Endothelial cell of umbilical vein (primary cell): Measurements from ENCODE around the gene CEBPB. TPM values are rescaled to one million over a fixed set of nuclear protein-coding genes. Genes with fewer than 3 reads are reported as not detected.

ENCODE experiments used
- BruUV-seq: library from RNA; stranded (reverse); fragments of 400-500 nt; replicated peaks from 2 replicates; lab custom pipeline; 2021; lab: Mats Ljungman, UMichigan
- CTCF ChIA-PET: fragments of 300-600, 350-600 bp; sonication (Branson Sonifier 250); formaldehyde crosslinking; loops from one replicate; lab custom pipeline; 2021; ENCODE audit warnings: antibody characterized with exemption, inconsistent platforms; lab: Charles Lee
- POLR2A ChIA-PET: fragments of 300-600, 350-600 bp; sonication (Branson Sonifier 250); formaldehyde crosslinking; loops from one replicate; lab custom pipeline; 2021; ENCODE audit warnings: antibody characterized with exemption, inconsistent platforms; lab: Charles Lee
- DNase-seq: peaks from one replicate; pipeline ENCODE4 v3.0.0-alpha.2; 2011; ENCODE audit warnings: low read depth, low spot score
- FAIRE-seq: peaks from 2 replicates; lab custom pipeline; 2011; peaks lifted over from hg19 to GRCh38; lab: Jason Lieb, UNC
- H2AFZ ChIP-seq: 2 replicates; pipeline ENCODE4 v1.6.0; 2012; ENCODE audit warnings: low read depth, low read length, control low read depth, inconsistent platforms
- H3K27ac ChIP-seq: 2 replicates; pipeline ENCODE4 v1.5.1; 2011; ENCODE audit warnings: low read depth, mild to moderate bottlenecking, control low read depth, low read length, moderate library complexity; ENCODE audit not compliant: insufficient read depth
- H3K27me3 ChIP-seq, 2 experiments: 2 replicates each; pipeline versions ENCODE4 v1.6.0 to v1.6.1; 2011; ENCODE audit warnings: low read length in 2 of 2, mixed read lengths in 1 of 2; ENCODE audit not compliant: control insufficient read depth in 2 of 2, insufficient read depth in 2 of 2
- H3K36me3 ChIP-seq, 2 experiments: 2 replicates in 1 of 2; 3 replicates in 1 of 2; pipeline ENCODE4 v1.5.1; 2011; ENCODE audit warnings: low read length in 2 of 2, mild to moderate bottlenecking in 1 of 2, moderate library complexity in 1 of 2; ENCODE audit not compliant: control insufficient read depth in 2 of 2, insufficient read depth in 2 of 2; ENCODE audit errors: extremely low read depth in 1 of 2
- H3K4me1 ChIP-seq: 3 replicates; pipeline ENCODE4 v1.5.1; 2011; ENCODE audit warnings: mild to moderate bottlenecking, low read length; ENCODE audit not compliant: control insufficient read depth, insufficient read depth; ENCODE audit errors: extremely low read depth
- H3K4me2 ChIP-seq: 2 replicates; pipeline ENCODE4 v1.6.1; 2011; ENCODE audit warnings: low read length, control low read depth, mixed read lengths; ENCODE audit not compliant: insufficient read depth
- H3K4me3 ChIP-seq, 3 experiments: fragments of 200-600 bp in 1 of 3; sonication (generic), shearing (Covaris generic) in 1 of 3; replicated peaks in 1 of 3; 2 replicates each; pipeline ENCODE4 v1.5.1; 2011 to 2016; ENCODE audit warnings: control low read depth in 3 of 3, low read length in 3 of 3, mild to moderate bottlenecking in 2 of 3, inconsistent platforms in 1 of 3, low read depth in 1 of 3, moderate library complexity in 1 of 3; ENCODE audit not compliant: insufficient read depth in 1 of 3
- H3K79me2 ChIP-seq: 2 replicates; pipeline ENCODE4 v1.6.0; 2012; ENCODE audit warnings: low read length, inconsistent platforms; ENCODE audit not compliant: control insufficient read depth, insufficient read depth
- H3K9ac ChIP-seq: replicated peaks from 2 replicates; pipeline ENCODE3; 2011; ENCODE audit warnings: low read length, control low read depth; ENCODE audit not compliant: insufficient read depth; ENCODE audit errors: extremely low read depth
- H3K9me1 ChIP-seq: replicated peaks from 3 replicates; pipeline ENCODE4 v1.6.0; 2011; ENCODE audit warnings: mild to moderate bottlenecking, low read length; ENCODE audit not compliant: control insufficient read depth, insufficient read depth; ENCODE audit errors: extremely low read depth
- H3K9me3 ChIP-seq: replicated peaks from 2 replicates; pipeline ENCODE4 v1.5.1; 2012; ENCODE audit warnings: low read length, inconsistent platforms; ENCODE audit not compliant: control insufficient read depth, insufficient read depth
- H4K20me1 ChIP-seq: replicated peaks from 2 replicates; pipeline ENCODE3; 2011; ENCODE audit warnings: mild to moderate bottlenecking, low read length; ENCODE audit not compliant: control insufficient read depth, insufficient read depth; ENCODE audit errors: extremely low read depth
- CTCF ChIP-seq, 2 donors: IDR thresholded peaks; 1 replicate in 1 of 2; 2 replicates in 1 of 2; pipeline ENCODE4 v1.5.1; 2011; ENCODE audit warnings: low read length in 2 of 2, mild to moderate bottlenecking in 2 of 2, moderate library complexity in 2 of 2, control low read depth in 1 of 2, inconsistent platforms in 1 of 2, low read depth in 1 of 2; ENCODE audit not compliant: insufficient read depth in 1 of 2; ENCODE audit errors: extremely low read depth in 1 of 2
- EZH2 ChIP-seq: IDR thresholded peaks from 2 replicates; pipeline ENCODE4 v1.6.1; 2012; ENCODE audit warnings: borderline replicate concordance, low read depth, mild to moderate bottlenecking, moderate library complexity, low read length, inconsistent platforms; ENCODE audit not compliant: severe bottlenecking
- FOS ChIP-seq: IDR thresholded peaks from 2 replicates; pipeline ENCODE4 v1.6.1; 2011; ENCODE audit warnings: mild to moderate bottlenecking, low read length, moderate library complexity, borderline replicate concordance; ENCODE audit not compliant: insufficient read depth
- GATA2 ChIP-seq: IDR thresholded peaks from 2 replicates; pipeline ENCODE4 v1.7.0; 2011; ENCODE audit warnings: low read depth, mild to moderate bottlenecking, moderate library complexity, mixed read lengths, low read length; ENCODE audit not compliant: insufficient read length, insufficient read depth
- JUN ChIP-seq: IDR thresholded peaks from 2 replicates; pipeline ENCODE4 v1.6.1; 2011; ENCODE audit warnings: borderline replicate concordance, low read depth; ENCODE audit not compliant: insufficient read length, insufficient read depth
- MYC ChIP-seq: IDR thresholded peaks from one replicate; pipeline ENCODE4 v1.6.1; 2011; ENCODE audit warnings: mild to moderate bottlenecking, low read depth, low read length
- POLR2A ChIP-seq: IDR thresholded peaks from 2 replicates; pipeline ENCODE4 v1.6.1; 2012; ENCODE audit warnings: low read depth, mild to moderate bottlenecking, control low read depth, low read length
- POLR2AphosphoS5 ChIP-seq: IDR thresholded peaks from 2 replicates; pipeline ENCODE4 v1.6.1; 2012; ENCODE audit warnings: low read depth, mild to moderate bottlenecking, control low read depth, low read length, moderate library complexity; ENCODE audit not compliant: insufficient read depth
- dilution Hi-C: fragments of 300-500 bp; cut with MboI; formaldehyde crosslinking; loops from one replicate; pipeline ENCODE4 v1.15.0; 2019; ENCODE audit warnings: low sequenced_read_pairs; ENCODE audit not compliant: extremely low pct_ligation_motif_present
- intact Hi-C: fragments of 100-400 bp; cut with micrococcal nuclease; formaldehyde crosslinking; loops from one replicate; pipeline ENCODE4 v1.10.0; 2022
- polyA plus RNA-seq, 4 experiments: library from polyadenylated mRNA; depleted of rRNA in 3 of 4; stranded (reverse) in 3 of 4; unstranded in 1 of 4; fragments of >200 nt; gene quantifications; 2 replicates each; pipeline versions ENCODE4 v1.2.1 to v1.2.3, GENCODE V29; 2011 to 2012; ENCODE audit warnings: missing spikeins in 1 of 4
- total RNA-seq: library from RNA; stranded (reverse); gene quantifications from 2 replicates; pipeline ENCODE4 v1.2.3, GENCODE V29; 2021
- TF ChIP-seq, protein P1 (sequence below): IDR thresholded peaks from 2 replicates; pipeline ENCODE4 v1.6.1; 2011; ENCODE audit not compliant: insufficient read depth, insufficient read length

CEBPB gene
- total and polyA plus RNA-seq, 2 donors (not counting 3 experiments of a cell fraction or from before 2014, with no cell fraction given) = 3.7 to 11.4 TPM

GRCh38 chr20:50210066-50210619 is 19.5 kb downstream of the CEBPB start:
- Histone ChIP-seq H3K9ac (no peak overlapping the region), H3K27me3 (peaks cover 7 to 16% of the 10 kb centered on the region in 2 experiments), H3K4me1 (no peaks in the 10 kb centered on the region), H3K4me3 (no peak overlapping the region), H3K36me3 (no peaks in the 10 kb centered on the region), H2AFZ (no peak overlapping the region), H3K79me2 (no peaks in the 10 kb centered on the region), H3K9me3 (no peaks in the 10 kb centered on the region), H3K27ac (no peak overlapping the region), H4K20me1 (no peaks in the 10 kb centered on the region), H3K4me2 (no peak overlapping the region), H3K9me1 (no peaks in the 10 kb centered on the region)
- ChIA-PET POLR2A (no interaction called here), CTCF (no interaction called here)
- TF ChIP-seq, protein P1, sequence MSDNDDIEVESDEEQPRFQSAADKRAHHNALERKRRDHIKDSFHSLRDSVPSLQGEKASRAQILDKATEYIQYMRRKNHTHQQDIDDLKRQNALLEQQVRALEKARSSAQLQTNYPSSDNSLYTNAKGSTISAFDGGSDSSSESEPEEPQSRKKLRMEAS = no peak
- TF ChIP-seq JUN = no peak
- no peak for TF ChIP-seq CTCF (IDR thresholded peaks at IDR 0.05; ENCODE audit: extremely low read depth in 1 of 2, insufficient read depth in 1 of 2, low read depth in 1 of 2, low read length in 2 of 2)
- no peak for TF ChIP-seq POLR2AphosphoS5
- TF ChIP-seq POLR2A = no peak
- no peak for TF ChIP-seq FOS
- TF ChIP-seq MYC = no peak
- no peak for TF ChIP-seq EZH2
- no peak for TF ChIP-seq GATA2
- dilution Hi-C loops (no loop called here), intact Hi-C loops (no loop called here)
- no TSS peak for BruUV-seq
- DNase-seq (no peak), FAIRE-seq (no peak)
